ENCODE measurements around the gene PCP4. TPM values are rescaled to one million over a fixed set of nuclear protein-coding genes. Genes with fewer than 3 reads are reported as not detected.
A peak's percentile ranks its signal among the peaks of the same experiment; 100 is the strongest.

Gene PCP4
- polyA plus RNA-seq (ENCODE audit: insufficient read length in 3 of 3): 10 to 100 TPM; 13.0 to 17.1 (median 13.2) TPM

DNA sequence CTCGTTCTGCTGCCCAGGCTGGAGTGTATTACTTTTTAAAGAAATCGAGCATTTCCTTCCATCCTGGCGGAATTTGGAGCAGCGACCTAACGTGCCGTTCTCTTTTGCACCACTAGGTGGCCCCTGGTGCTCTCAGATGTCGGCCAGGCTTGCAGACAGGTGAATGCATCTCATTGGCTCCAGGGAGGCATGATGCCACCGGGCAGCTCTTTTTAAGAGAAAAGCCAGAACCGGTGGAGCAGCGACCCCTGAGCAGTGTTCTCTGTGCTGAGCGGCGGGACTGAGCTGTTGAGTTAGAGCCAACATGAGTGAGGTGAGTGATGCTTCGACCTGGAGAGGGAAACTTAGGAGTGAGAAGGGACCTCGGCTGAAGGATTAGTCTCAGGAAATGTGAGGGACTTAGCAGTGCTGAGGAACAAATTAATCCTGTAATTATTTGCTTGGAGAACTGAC is at the start of gene PCP4:
Gene PCP4 (plus strand): TSS at position 241 of the 453 bp plus-strand sequence. CDS start 64 bp downstream, at position 305.
- DNase-seq (ENCODE audit: low read depth in 3 of 3, low spot score in 2 of 3): peak; percentile 48 to 50 (median 48)

DNA sequence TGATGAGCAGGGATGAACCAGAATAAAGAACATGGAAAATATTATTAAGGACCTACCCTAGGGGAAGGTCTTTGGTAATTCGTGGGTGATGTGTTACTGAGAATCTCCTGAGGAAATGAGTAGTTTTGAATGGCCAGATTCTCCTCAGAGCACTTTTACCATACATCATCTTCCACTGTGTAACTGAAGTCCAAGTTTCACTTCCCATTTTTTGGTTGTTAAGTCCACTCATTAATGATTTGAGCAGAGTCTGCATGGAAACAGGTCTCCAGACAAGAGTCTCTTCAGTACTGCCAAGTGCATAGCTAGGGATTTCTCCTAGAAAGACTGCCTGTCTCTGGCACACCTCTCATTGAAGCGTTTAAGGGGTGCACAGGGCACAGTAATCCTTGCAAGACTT is 48.7 kb upstream of the PCP4 start:
- no peak for DNase-seq (ENCODE audit: low read depth in 3 of 3, low spot score in 2 of 3)

DNA sequence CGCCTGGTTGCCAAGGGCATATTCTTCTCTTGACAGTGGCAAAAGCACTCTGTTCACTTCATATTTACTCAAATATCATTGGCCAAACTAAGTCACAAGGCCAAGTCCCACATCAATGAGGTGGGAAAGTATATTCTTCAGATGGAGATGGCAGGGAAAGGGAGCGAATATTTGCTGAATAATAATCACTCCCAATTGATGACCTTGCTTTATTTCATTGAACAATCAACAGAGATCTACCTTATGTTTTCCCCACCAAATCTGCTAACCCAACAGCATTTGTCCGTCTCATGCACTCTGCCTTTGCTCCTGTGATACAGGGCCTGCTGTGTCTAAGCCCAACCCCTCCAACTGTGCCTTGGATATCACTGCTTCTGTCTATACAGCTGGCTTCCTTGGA is 45.2 kb upstream of the PCP4 start:
- DNase-seq (ENCODE audit: low read depth in 3 of 3, low spot score in 2 of 3): no peak

DNA sequence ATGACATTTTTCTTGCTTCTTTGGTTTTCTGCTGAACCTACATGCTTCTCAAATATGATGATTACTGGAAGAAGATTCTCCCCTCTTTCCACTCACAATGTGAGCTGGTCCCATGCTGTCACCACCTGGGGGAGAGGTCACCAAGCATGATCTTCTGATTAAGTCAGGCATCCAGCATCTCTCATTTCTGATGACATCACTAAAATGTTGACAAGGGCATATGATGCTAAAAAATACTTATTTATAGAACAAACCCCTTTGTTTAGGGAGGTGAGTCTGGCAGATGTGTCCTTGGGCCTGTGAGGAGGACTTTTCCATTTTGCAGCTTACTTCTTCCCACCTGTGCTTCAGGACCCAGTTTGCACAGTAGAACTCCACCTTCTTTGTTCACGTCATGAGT is 42.0 kb upstream of the PCP4 start:
- no peak for DNase-seq (ENCODE audit: low read depth in 3 of 3, low spot score in 2 of 3)

DNA sequence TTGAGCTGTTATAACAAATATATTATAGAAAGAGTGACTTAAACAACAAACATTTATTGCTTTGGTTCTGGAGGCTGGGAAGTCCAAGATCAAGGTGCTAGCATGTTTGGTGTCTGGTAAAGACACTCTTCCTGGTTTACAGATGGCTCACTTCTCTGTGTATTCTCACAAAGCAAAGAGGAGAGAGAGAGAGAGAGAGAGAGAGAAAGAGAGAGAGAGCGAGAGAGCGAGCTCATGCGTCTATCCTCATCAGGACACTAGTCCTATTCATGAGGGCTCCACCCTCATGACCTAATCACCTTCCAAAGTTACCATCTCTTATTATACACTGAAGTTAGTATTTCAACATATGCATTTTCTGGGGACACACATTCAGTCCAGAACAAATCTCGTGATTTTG is 32.7 kb upstream of the PCP4 start:
- DNase-seq (ENCODE audit: low read depth in 3 of 3, low spot score in 2 of 3): no peak

DNA sequence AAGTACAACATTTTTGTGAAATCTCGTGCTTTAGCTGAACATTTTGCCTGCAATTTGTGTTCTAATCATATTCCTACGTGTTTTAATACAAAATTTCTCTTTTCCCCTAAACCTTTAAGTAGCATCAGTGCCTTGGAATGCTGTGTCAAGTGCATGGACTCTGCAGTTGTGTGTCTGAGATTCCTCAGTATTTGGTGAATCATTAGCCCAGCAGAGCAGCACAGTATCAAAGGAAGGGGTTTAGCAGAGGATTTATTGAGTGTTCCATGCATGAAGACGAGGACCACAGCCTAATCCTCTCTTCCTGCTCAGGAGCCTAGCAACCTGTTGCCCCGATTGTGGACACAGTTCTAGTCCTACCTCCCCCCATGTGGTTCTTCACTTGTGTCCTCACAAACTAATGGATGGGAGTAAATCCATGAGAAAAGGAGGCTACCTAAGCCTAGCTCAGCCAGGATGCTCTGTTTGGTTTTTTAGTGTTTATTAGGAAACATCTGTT is 29.3 kb upstream of the PCP4 start:
- no peak for DNase-seq (ENCODE audit: low read depth in 3 of 3, low spot score in 2 of 3)

DNA sequence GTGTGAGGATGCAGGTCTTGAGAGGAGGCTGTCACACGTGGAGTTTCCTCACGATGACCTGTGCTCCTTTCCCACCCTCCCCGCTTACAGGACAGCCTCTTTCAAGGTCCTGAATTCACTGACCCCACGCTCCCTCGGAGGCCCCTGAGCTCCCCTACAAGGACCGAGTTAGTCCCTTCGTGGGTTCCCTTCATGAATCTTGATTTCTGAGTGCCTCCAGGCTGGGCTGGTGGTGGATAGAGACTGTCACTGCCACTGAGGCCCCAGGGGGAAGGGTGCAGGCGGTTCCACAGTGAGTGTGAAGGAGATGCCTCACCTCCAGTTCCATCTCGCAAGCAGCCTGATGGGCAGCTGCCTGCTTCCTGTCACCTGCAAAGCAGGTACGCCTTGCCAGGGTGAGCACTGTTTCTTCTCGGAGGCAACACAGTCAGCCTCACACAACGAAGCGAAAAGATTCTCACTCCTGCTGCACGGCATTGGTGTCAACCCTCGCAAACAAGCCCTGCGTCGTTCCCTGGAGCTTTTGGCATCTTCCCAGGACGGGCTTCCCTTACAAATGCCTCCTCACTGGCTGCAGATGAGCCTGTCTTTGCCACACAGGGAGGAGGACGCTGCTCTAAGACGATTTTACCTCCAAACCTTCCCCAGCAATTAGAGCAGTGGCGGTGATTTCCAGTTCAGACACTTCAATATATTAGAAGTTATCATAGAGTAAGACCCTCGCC is 26.7 kb upstream of the PCP4 start:
- no peak for DNase-seq (ENCODE audit: low read depth in 3 of 3, low spot score in 2 of 3)

DNA sequence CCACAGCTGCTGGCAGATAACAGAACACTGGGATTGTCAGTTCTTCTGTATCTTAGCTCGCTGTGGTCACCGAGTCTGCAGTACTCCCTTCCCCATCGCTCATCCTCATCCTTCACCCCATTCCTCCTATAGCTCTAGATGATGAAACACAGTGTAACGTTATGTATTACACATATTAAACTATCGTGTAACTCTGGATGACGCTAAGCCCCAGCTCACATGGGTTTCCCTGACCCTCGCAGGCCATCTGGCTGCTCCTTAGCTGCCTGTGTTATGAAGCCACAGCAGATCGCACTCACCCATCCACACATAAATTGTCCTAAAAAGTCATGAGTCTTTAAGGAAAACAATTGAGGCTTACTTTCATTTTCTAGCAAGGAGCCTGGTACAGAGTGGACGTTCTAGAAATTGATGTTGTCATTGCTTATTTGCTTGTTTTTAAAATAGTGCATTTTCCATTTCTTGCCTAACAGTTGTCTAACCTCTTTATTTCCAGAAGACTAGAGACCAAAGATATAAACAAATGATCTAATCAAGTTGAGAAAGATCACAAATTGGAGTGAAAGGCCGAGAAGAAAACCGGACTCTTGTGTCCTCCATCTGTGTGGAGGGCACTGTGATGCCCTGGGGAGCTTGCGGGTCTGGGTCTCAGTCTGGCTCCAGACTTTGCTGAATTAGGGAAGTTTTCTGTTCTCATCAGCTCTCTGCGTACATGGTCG is 24.3 kb upstream of the PCP4 start:
- no peak for DNase-seq (ENCODE audit: low read depth in 3 of 3, low spot score in 2 of 3)

DNA sequence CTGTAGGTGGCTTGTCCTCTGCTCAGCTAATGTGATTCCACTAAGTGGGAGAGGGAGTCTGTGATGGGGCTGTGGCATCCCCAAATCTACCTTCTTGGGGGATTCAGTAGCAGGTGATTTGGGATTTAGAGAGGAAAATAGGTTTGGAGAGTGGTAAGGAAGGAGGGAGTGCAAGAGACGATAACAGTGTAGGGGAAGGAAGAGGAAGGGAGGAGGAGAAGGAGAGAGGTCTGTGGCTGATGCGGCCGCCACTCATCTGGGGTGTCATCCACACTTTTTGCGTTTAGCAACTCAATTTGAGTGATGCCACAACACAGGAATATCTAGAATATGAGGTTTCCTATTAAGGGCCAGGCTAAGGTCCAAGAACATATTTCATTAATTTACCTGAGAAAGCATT is 23.8 kb upstream of the PCP4 start:
- no peak for DNase-seq (ENCODE audit: low read depth in 3 of 3, low spot score in 2 of 3)

DNA sequence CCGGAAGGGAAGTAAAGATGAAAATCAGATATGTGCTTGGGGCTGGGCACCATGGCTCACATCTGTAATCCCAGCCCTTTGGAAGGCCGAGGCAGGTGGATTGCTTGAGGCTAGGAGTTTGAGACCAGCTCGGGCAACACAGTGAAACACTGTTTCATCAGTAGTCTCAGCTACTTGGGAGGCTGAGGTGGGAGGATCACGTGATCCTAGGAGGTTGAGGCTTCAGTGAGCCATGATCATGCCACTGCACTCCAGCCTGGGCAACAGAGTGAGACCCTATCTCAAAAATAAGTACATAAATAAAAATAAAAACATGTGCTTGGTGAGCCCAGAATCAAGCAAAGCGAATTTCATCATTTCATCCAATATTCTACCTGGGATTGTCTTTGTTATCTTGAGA is 23.3 kb upstream of the PCP4 start:
- no peak for DNase-seq (ENCODE audit: low read depth in 3 of 3, low spot score in 2 of 3)

DNA sequence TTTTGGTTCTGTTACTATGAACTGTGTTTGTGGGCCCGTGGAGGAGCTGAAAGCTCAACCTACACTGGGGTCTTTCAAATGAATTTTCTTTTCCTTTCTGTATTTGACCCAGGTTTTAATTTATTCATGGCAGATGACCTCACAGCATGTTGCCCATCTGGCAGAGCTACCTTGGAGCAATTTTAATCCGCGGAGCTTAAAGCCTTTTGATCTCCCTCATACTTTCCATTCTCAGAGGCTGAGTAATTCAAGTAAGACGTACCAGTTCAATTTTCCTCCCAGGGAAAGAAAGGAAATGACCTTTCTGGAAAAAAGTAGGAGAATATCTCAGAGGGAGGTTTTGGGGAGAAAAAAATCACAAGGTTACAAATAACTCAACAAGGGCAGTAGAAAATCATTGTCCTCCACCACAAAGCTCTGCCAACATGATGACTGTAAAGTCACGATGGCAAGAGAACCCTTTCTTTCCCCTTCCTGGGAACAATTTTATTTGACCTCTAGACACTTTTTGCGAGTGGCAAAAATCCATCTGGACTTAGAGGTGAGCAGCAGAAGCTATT is 21.6 kb upstream of the PCP4 start:
- no peak for DNase-seq (ENCODE audit: low read depth in 3 of 3, low spot score in 2 of 3)

DNA sequence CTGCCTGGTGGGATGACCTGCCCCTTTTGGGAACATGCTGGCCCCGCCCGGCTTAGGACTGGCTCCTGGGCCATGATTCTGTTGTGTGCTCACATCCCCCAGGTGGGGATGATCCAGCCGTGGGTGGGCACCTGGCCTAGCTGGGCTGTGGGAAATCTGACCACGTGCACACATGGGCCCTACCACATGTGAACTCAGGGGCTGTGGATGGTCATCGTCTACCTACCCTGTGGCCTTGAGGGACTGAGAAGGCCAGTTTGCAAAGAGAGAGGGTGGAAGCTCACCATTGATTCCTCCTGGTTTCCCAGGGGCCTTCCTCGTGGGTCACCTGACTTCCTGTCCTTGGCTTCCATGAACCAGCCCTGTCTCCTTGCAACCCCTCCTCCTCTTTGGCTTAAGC is 19.4 kb upstream of the PCP4 start:
- no peak for DNase-seq (ENCODE audit: low read depth in 3 of 3, low spot score in 2 of 3)

DNA sequence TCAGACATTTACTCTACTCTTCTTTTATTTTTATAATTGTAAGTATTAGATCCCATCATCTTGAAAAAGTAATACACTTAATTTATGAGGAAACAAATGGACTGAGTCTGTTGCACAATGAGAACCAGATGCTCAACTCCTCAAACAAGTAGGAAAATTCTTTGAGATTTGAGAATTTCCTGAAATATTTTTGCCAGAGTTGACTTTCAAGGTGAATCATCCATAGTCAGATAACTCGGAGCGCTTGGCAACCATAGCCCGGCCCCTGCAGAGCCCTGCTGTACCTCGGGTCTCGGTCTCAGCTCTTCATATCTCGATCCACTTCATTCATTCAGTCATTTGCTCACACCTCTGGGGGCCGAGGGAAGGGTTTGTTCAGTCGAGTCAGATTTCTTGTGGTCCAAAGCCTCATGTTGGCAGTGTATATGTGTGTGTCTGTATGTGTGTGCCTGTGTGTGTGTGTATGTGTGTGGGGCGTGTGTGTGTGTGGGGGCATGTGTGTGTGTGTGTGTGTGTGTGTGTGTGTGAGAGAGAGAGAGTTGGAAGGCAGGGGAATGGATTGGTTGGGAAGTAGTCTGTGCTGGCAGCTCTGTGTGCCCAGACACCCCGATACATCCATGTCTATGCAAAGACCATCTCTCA is 18.1 kb upstream of the PCP4 start:
- DNase-seq (ENCODE audit: low read depth in 3 of 3, low spot score in 2 of 3): no peak

DNA sequence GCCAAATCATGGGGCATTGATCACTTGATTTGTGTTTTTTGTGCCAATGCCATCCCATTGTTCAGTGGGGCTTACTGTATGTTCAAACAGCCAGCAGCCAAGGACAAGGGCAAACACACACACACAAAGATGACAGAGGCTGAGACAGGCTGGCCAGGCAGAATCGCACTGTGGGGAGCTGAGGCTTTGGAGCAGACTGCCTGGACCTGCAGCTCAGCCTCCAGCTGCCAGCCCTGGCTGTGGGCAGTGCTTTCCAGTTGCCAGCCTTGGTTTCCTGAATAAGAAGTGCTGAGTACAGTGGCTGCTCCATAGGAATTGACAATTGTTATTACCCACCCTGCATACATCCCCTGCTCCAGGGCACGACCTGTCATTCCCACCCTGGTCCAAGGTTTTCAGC is 16.9 kb upstream of the PCP4 start:
- no peak for DNase-seq (ENCODE audit: low read depth in 3 of 3, low spot score in 2 of 3)

DNA sequence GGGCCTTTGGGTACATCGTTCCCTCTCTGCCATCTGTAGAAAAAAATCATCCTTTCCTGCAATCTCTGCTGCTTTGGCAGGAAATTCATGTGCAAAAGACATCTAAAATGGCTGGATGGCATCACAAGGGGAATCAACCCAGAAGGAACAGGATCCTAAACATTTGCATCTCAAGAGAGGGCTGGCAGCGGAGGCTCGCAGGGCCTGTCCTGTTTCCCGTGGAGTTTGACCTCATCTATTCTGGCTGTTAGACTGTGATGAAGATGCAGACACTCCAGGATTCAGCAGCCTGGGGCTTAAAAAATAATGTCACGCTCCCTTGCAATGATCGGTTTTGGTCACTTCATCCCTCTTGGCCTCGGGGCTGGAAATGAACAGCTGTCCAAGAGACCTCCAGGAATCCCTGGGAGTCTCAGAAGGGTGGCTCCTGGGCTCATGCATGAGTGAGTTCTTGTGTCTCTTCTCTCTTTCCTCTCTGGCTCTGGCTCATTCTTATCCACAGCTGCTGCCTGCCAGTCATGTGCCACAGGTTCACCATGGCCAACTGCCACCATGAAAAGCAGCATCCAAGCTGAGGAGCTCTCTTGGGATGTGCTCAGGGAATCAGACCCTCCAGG is 16.1 kb upstream of the PCP4 start:
- DNase-seq (ENCODE audit: low read depth in 3 of 3, low spot score in 2 of 3): no peak

DNA sequence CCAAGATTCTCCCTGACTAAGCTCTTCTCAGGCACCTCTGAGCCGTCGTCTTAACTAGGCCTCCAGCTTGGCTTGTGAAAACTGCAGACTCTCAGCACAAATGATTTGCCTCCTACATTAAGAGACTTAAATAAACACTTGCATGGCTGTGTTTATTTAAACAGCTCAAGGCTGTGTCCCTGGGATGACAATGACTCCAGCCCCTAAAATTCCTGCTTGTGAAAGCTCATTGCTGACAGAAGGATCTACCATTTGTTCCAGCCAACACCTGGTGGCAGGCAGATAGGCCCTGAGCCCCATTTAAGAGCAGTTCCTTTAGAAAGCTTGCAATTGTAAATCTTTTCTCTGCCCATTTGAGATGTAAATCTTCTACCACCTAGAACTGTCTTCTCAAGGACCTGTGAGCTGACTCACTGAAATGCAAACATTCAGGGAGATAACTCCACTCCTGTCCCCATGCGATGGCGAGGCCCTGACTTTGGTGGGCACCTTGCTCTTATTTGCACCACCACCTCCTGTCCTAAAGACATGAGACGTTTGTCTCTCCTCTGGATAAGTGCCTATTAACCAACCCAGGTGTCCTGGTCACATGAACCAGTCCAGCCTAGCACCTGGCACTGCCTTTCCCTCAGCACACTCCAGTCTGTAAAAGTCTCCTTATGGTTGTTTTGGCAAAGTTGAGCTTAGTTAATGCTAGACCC is 15.1 kb upstream of the PCP4 start:
- DNase-seq (ENCODE audit: low read depth in 3 of 3, low spot score in 2 of 3): no peak

DNA sequence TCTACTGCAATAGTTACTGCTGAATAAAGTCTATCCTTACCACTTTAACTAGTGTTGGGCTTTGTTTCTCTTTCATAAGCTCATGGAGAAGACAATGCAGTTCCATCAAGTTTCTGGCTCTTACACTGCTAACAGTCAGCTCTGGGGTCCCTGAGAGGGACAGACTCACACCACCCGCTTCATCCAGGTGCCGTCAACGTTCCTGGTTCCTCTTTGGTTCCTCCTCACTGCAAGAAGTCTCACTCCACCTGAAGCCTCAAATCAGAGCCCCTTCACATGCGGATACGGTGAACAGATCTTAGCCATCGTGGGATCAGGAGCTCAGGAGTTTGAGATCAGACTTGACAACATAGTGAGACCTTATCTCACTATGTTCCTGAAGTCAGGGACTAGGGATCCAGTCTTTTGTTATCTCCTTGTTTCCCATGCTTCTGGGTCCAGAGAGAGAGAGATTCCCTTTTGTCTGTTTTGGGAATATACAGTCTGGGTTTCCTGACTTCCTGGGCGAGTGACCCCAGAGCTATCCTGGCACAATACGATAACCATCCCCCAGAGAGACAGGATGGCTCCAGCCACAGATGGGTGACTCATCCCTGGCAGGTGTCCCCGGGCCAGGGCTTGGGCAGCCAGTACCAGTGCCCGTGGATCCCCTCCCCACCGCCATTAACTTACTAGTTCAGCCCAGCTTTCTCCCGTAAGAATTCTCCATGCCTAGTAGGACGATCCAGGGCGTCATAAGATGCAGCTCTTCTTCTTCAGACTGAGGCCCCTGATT is 14.3 kb upstream of the PCP4 start:
- DNase-seq (ENCODE audit: low read depth in 3 of 3, low spot score in 2 of 3): no peak

DNA sequence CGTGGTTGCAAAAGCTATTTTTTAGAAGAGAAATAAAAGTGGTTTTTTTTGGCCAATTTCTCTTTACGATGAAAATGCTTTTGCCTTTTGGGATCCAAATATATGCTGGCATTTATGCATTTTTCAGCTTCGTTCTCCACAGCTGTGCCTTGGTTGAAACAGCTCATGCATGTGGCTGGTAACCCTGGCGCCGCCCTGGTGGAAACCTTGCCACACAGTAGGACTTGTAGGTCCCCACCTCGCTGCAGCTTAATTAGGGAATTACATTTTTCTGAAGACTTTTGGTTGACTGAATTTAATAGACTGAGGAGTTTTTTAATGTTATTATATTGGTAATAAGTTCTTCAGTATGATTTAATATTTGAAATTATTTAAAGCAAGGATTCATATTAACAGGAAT is 12.7 kb upstream of the PCP4 start:
- DNase-seq (ENCODE audit: low read depth in 3 of 3, low spot score in 2 of 3): no peak

DNA sequence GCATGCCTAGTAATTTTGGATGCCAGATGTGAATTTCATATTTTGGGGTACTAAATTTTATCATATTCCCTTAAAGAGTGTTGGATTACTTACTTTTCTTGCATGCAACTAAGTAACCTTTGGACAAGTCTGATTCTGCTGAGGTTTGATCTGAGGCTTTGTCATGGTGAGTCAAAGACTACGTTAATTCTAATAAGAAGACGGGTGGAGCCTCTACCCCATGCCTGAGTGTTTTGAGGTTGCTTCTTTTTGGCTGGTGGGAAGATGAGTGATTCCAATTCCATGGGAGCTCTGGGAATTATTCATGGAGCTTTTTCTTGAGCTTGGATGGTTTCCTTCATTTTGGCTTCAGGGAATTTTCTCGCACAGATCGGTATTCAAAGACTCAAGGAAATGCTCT is 11.6 kb upstream of the PCP4 start:
- no peak for DNase-seq (ENCODE audit: low read depth in 3 of 3, low spot score in 2 of 3)

Data from right renal cortex interstitium (tissue), 3 donors.